HG02840 (cell line): ENCODE data around the gene SSX4B.
"Not testable (repeated sequence)": the region's sequence is repeated elsewhere in the genome, so short reads cannot be mapped to it uniquely, and the experiment has no call there.

ENCODE experiments used
- ATAC-seq: cut with Tn5 transposase; IDR thresholded peaks from one replicate; pipeline ENCODE4 v1.9.1; 2021; ENCODE audit warnings: mild to moderate bottlenecking, moderate library complexity, moderate number of reproducible peaks; ENCODE audit not compliant: unreplicated experiment, low FRiP score

The SSX4B gene, protein sequence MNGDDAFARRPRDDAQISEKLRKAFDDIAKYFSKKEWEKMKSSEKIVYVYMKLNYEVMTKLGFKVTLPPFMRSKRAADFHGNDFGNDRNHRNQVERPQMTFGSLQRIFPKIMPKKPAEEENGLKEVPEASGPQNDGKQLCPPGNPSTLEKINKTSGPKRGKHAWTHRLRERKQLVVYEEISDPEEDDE

DNA sequence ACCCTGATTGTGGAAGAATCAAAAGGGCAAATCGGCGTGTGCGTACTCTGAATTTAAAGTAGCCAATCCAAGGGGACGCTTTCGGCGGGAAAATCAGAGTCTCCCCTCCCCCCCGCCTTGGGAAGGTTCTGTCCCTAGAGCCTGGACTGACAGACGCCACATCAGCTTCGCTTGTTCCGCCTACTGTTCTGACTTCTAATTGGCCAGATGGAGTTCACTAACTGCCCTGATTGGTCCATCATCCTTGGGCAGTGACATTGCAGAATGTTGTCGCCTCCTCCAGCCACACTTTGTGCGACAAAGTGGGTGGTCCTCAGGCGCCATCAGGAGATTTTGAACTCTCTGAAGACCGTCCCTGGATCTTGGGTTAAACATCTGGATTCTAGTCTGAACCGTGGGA, at the start of gene SSX4B:
TSS of gene SSX4B (minus strand) at position 101 of the 400 bp plus-strand sequence. CDS start 588 bp downstream, outside the sequence.
- ATAC-seq, result not testable (repeated sequence)

DNA sequence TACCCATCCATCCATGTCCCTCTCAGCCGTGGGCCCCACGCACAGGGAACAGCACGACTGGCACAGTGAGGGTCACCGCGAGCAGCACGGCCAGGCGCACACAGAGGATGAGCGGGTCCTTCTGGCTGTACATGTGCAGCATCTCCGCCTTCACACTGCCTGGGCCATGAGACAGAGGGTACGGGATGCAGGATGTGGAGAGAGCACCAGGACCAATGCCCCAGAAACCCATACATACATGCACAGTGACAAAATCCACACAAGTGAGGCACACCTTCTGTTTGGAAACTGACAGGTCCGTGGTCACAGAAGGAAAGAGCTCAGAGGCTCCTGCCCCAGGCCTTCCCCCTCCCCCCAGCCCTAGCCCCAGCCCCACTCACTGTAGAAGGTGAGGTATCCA, 48.8 kb upstream of the SSX4B start:
- no peak for ATAC-seq

DNA sequence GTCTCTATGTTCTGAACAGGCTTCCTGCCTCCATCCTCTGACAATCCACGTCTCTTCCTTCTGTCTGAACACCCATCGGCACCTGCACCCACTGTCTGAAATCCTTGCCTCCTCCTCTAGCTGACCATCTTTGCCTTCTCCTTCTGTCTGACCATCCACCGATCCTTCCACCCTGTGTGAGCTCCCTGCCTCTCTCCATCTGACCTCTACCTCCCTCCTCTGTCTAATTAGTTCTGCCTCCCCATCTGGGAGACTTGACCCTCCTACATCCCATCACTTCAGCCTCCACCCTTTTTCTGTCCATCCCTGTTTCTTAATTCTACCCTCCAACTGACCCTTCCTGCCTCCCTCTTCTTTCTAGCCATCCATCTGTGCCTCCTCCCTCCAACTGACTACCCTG, 48.3 kb upstream of the SSX4B start:
- no peak for ATAC-seq

DNA sequence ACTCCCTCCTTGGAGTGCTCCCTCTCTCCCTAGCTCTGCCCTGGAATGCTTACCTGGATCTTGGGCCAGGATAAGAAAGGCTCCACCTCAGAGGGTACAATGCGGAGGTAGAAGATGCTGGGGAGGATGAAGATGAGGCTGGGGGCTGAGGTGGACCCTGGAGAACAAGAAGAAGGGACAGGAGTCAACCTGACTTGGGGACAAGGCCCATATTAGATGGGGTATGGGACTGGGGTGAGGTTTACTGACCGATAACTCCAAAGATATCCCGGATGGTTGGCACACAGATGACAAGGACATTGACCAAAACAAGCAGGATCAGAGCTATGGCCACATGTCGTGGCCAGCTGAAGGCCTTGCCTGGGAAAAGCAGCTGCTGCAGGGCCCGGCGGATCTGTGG, 47.7 kb upstream of the SSX4B start:
- no peak for ATAC-seq

DNA sequence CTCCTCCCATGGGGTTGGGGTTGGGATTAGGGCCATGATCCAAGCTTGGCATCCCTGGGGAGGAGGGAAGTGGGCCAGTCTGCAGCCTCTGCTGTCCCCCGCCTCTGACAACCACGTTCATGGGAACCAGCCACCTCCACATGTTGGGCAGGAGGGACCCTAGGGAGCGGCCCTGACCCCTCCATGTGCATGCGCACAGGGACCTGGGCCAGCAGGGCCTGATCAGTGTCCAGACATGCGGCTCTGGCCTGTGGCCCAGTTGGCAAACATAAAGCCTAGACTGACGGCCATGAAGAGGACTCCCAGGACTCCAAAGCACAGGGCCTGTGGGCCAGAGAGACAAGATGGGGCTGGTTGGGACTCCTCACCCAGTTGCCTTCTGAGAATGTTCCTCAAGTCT, 47.0 kb upstream of the SSX4B start:
- no peak for ATAC-seq

DNA sequence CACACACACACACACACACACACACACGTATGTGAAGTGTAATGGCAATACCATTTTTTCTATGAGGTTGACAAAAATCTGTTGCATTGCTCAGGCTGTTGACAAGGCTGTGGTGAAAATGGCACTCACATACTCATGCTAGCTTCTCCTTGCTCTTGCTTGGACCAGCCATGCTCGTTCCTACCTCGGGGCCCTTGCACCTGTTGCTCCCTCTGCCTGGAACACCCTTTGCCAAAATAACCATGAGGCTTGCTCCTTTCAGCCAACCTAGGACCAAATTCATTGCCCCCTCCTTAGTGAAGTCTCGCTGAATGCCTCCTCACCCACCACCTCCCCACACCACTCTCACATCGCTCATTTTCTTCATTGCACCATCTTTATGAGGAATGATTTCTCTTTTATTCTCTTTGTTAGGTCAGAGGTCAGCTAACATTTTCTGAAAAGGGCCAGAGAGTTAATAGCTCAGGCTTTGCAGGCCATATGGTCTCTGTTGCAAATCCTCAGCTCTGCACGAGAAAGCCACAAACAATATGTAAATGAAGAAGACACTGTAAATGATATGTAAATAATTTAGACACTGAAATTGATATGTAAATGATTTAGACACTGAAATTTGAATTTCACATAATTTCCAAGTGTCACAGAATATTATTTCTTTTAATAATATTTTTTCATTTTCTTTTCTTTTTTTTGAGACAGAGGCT, 45.0 kb upstream of the SSX4B start:
- ATAC-seq, result no peak

DNA sequence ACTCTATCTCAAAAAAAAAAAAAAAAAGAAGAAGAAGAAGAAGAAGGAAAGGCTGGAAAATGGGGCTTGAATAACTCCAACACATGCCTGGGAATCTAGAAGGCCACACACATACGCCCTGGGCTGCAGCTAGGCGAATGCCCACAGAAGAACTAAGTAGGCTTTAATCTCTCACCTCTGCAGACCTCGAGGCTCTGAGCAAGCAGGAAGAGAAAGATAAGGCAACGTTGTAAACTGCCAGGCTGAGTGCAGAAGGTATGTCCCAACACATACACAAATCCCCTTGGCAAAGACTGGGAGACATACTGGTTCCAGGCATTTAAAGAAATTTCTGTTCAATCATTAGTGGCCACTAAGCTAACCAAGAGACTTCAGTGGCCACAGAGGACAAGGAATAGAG, 39.9 kb upstream of the SSX4B start:
- ATAC-seq, result no peak

DNA sequence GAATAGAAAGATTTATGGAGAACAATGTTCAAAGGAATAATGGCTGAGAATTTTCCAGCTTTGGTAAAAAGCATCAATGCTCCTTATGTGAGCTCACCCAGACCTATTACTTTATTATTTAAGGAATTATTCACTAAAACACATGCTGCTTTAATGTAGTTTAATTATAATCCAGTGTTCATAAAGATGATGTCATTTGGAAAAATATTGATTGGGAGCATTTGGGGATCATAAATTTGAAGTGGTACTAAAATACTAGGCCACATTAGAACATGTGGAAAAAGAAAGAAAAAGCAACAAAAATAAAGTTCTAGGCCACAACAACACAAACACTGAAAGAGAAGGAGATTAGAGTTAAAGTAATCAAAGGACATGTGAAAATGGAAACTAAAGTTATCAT, 38.3 kb upstream of the SSX4B start:
- ATAC-seq, result no peak

DNA sequence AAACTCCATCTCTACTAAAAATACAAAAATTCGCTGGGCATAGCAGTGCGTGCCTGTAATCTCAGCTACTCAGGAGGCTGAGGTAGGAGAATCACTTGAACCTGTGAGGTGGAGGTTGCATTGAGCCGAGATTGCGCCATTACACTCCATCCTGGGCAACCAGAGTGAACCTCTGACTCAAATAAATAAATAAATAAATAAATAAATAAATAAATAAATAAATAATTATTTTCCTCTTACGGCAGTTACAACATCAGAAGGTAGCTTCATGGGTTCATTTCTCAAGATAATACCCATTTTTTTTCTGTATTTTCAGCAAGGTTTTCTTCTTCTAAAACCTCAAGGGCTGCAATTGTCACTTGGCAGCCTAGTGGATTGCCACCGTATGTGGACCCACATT, 35.4 kb upstream of the SSX4B start:
- not testable (repeated sequence) for ATAC-seq

DNA sequence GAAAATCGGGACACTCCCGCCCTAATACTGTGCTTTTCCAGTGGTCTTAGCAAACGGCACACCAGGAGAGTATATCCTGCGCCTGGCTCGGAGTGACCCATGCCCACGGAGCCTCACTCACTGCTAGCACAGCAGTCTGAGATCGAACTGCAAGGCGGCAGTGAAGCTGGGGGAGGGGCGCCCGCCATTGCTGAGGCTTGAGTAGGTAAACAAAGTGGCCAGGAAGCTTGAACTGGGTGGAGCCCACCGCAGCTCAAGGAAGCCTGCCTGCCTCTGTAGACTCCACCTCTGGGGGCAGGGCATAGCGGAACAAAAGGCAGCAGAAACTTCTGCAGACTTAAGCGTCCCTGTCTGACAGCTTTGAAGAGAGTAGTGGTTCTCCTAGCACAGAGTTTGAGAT, 22.0 kb upstream of the SSX4B start:
- ATAC-seq, result not testable (repeated sequence)

DNA sequence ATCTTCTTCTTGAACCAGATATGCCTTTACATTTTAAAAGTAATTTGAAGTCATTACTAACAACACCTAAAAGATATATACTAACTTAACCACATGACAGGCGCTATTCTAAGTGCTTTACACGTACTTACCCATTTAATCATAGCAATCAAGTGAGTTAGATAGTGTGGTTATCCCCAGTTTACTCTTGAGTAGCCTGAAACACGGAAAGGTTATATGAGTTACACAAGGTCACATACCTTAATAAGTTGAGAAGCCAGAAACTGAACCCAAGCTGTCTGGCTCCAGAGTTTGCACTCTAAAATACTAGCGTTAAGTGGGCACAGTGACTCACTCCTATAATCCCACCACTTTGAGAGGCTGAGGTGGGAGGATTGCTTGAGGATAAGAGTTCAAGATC, 18.4 kb upstream of the SSX4B start:
- not testable (repeated sequence) for ATAC-seq

DNA sequence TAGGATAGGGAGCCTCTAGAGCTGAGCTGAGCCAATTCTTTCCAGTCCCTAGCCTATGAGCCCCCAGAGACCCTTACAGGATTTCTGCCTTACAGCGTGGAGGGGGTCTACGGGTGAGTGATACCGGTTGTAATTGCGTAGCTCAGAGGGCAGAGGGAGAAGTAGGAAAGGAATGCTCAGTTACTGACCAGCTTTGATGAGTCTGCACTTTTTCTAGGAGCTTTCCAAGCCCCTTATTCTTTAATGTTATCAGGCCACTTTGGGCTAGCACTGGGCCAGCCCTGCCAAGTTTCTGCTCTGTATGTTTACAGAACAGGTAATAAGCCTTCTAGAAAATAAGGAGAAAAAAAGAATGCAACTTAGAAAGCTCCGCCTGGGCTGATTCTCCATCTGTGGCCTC, 17.8 kb upstream of the SSX4B start:
- ATAC-seq, result not testable (repeated sequence)

DNA sequence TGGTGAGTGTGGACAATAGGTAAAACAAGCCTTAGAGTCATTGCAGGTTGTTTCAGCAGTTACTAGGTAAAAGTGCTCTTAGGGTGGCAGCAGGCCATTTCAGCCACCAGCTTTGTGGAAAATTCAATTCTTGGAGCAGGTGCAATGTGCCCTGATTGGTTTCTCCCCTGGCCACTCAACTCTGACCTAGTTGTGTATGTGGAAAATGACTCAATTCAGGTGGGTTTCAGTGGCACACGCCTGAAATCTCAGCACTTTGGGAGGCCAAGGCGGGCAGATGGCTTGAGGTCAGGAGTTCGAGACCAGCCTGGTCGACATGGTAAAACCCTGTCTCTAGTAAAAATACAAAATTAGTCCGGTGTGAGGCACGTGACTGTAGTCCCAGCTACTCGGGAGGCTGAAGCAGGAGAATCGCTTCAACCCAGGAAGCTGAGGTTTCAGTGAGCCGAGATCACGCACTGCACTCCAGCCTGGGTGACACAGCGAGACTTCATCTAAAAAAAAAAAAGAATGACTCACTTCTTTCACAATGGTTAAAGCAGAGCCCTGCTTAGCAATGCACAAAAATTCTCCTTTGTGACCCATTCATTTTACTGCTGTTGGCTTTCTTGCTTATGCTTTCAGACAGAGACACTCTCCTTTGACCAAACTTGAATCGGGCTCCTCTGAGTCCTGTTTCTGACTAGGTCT, 15.4 kb upstream of the SSX4B start:
- ATAC-seq, result not testable (repeated sequence)

DNA sequence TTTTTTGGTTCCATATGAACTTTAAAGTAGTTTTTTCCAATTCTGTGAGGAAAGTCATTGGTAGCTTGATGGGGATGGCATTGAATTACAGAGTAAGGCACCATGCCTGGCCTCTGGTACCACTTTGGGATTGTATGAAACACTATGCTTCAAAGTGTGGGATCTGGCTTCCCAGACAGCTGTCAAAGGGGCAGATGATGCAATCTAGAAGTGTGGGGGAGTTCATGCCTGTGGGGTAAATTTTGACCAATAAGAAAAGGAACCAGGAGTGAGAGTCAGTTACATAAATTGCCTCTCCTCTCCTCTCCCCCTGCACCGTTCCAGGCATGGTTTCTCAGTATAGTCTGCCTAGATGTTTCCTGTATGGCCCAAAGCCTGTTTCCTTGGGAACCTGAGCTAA, 13.9 kb downstream of the SSX4B start:
- not testable (repeated sequence) for ATAC-seq

DNA sequence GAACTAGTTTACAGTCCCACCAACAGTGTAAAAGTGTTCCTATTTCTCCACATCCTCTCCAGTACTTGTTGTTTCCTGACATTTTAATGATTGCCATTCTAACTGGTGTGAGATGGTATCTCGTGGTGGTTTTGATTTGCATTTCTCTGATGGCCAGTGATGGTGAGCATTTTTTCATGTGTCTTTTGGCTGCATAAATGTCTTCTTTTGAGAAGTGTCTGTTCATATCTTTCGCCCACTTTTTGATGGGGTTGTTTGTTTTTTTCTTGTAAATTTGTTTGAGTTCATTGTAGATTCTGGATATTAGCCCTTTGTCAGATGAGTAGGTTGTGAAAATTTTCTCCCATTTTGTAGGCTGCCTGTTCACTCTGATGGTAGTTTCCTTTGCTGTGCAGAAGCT, 14.8 kb downstream of the SSX4B start:
- not testable (repeated sequence) for ATAC-seq

DNA sequence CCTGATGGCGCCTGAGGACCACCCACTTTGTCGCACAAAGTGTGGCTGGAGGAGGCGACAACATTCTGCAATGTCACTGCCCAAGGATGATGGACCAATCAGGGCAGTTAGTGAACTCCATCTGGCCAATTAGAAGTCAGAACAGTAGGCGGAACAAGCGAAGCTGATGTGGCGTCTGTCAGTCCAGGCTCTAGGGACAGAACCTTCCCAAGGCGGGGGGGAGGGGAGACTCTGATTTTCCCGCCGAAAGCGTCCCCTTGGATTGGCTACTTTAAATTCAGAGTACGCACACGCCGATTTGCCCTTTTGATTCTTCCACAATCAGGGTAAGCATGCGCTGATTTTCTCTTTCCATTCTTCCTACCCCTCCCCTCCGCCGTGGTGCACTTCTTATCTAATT, 28.5 kb downstream of the SSX4B start, which contains the start of gene SSX4:
TSS of gene SSX4 (plus strand) at position 301 of the 400 bp plus-strand sequence. CDS start 515 bp downstream, outside the sequence.
- not testable (repeated sequence) for ATAC-seq

DNA sequence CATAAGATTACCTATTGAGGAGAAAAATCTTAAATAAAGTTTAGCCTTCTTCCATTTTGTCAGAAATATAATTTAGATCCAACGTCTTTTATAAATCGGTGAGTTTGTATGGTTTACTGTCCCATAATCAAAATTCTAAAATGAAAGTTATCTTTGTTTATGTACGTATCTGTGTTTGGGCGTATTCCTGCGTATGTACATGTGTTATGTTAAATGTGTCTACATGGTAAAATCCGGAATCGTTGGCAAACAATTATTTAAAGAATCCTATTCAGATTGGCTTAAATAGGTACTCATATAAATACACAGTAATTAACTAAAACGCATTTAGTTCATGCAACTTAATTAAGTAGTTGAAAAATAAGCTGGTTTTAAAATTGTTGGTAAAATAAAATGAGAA, 41.4 kb downstream of the SSX4B start:
- not testable (repeated sequence) for ATAC-seq

DNA sequence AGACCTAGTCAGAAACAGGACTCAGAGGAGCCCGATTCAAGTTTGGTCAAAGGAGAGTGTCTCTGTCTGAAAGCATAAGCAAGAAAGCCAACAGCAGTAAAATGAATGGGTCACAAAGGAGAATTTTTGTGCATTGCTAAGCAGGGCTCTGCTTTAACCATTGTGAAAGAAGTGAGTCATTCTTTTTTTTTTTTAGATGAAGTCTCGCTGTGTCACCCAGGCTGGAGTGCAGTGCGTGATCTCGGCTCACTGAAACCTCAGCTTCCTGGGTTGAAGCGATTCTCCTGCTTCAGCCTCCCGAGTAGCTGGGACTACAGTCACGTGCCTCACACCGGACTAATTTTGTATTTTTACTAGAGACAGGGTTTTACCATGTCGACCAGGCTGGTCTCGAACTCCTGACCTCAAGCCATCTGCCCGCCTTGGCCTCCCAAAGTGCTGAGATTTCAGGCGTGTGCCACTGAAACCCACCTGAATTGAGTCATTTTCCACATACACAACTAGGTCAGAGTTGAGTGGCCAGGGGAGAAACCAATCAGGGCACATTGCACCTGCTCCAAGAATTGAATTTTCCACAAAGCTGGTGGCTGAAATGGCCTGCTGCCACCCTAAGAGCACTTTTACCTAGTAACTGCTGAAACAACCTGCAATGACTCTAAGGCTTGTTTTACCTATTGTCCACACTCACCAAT, 43.9 kb downstream of the SSX4B start:
- not testable (repeated sequence) for ATAC-seq

DNA sequence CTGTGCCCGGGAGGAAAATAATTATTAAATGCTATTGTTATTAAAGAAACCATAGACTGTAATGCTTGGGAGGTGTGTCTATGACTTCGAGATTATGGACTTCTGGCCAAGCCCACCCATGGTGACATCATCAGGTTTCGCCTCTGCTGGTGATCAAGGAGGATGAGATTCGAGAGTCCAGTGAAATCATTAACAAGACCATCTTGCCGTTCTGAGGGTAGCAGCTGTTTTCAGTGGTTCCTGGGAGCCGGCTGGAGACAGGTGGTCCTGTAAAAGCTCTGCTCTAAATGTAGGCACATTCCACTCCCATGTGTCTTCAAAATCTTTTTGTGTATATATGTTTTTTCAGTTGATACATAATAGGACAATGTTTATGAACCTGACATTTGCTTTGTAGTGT, 52.5 kb downstream of the SSX4B start:
- not testable (repeated sequence) for ATAC-seq

DNA sequence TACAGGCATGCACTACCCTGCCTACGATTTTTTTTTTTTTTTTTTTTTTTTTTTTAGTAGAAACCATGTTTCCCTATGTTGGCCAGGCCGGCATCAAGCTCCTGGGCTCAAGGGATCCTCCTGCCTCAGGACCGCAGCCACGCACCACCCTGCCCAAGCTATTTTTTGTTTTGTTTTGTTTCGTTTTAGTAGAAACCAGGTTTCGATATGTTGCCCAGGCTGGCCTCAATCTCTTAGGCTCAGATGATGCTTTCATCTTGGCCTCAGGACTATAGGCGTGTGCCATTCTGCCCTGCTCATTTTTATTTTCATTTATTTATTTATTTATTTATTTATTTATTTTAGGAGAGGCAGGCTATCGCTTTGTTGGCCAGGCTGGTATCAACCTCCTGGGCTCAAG, 54.1 kb downstream of the SSX4B start:
- ATAC-seq, result no peak
